Loucy (cell line): ENCODE measurements around the gene VCX2.

Experiments used
- CTCF ChIP-seq: fragments of 200-600 bp; sonication (generic); conservative IDR thresholded peaks from 2 replicates; pipeline ENCODE4 v1.5.1; 2014; ENCODE audit warnings: mild to moderate bottlenecking, antibody characterized with exemption, low read length
- EZH2phosphoT487 ChIP-seq: fragments of 200-600 bp; IDR thresholded peaks from 2 replicates; pipeline ENCODE4 v1.6.1; 2018; ENCODE audit warnings: antibody characterized with exemption, mild to moderate bottlenecking, moderate library complexity, borderline replicate concordance

GRCh38 chrX:8140986-8141744, 29.9 kb downstream of the VCX2 start:
- no peak for TF ChIP-seq CTCF
- no peak for TF ChIP-seq EZH2phosphoT487
